ENCODE results near the gene ILDR2. TPM values are rescaled to one million over a fixed set of nuclear protein-coding genes. Genes with fewer than 3 reads are reported as not detected.

Gene ILDR2
- total RNA-seq, 1 donor from 2014 or later: 7.8 TPM

- H3K27me3 Mint-ChIP-seq (ENCODE audit: low read depth, unreplicated experiment): peaks cover 2% of the 10 kb centered on the region
- no peak for FAIRE-seq
Observed at GRCh38 chr1:167012570-167012969, 37.2 kb upstream of the ILDR2 start.

DNA sequence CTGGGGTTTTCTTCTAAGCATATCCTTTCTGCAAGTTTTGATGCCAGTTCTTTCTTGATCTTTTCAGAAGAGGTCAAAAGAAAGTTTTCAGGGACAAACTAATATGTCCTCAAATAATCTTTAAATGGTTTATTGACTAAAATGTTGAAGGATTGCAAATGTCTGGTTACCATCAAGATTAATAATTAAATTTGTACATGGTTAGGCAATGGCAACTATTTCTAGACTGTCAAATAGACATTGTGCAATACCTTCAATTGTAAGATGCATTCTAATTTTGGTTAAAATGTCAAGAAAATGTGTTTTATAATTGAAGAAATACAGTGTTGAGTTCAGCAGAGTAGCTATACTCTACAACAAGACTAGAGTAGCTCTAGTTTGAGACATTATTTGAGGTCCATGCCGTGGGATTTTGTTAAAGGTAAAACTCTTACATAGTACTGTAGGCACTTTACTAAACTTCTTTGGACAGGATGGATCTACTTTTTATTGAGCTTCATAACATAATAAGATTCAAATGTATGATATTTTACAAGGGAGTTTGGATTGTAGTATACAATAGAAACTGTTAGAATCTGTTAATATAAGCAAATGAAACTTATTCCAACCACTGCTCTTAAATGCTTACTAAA is 36.3 kb upstream of the ILDR2 start:
- Histone ChIP-seq H3K9me3 (ENCODE audit: insufficient read depth, low read depth, low read length) (no peaks in the 10 kb centered on the region), H3K4me3 (ENCODE audit: insufficient read depth, low read depth, low read length) (no peak overlapping the region), H3K4me1 (ENCODE audit: insufficient read depth, low read length) (no peaks in the 10 kb centered on the region), H3K4me2 (ENCODE audit: low read length) (no peak overlapping the region), H3K27me3 (ENCODE audit: insufficient read depth, low read length) (peaks cover 6% of the 10 kb centered on the region), H2AFZ (ENCODE audit: low read depth, low read length) (no peak overlapping the region), H3K79me2 (ENCODE audit: insufficient read depth, low read length) (no peaks in the 10 kb centered on the region), H3K36me3 (ENCODE audit: insufficient read depth, low read length) (no peaks in the 10 kb centered on the region), H3K27ac (ENCODE audit: low read depth, low read length) (no peak overlapping the region), H4K20me1 (ENCODE audit: insufficient read depth, low read length) (no peaks in the 10 kb centered on the region), H3K9ac (ENCODE audit: low read length) (no peak overlapping the region)
- Mint-ChIP-seq H3K36me3 (ENCODE audit: low read depth, unreplicated experiment) (no peaks in the 10 kb centered on the region), H3K4me3 (ENCODE audit: unreplicated experiment) (no peak overlapping the region), H3K4me1 (ENCODE audit: low read depth, unreplicated experiment) (peaks cover 4% of the 10 kb centered on the region), H3K27ac (ENCODE audit: unreplicated experiment) (no peak overlapping the region), H3K27me3 (ENCODE audit: low read depth, unreplicated experiment) (peaks cover 2% of the 10 kb centered on the region), H3K9me3 (ENCODE audit: unreplicated experiment) (peaks cover 2% of the 10 kb centered on the region)
- no peak for TF ChIP-seq CTCF (IDR thresholded peaks at IDR 0.05; ENCODE audit: insufficient read depth, low read depth, low read length)
- TF ChIP-seq EZH2 (IDR thresholded peaks at IDR 0.05; ENCODE audit: insufficient read depth, low read length): no peak
- DNase-seq (ENCODE audit: low read depth): no peak
- FAIRE-seq: no peak

More at GRCh38 chr1:167012570-167012969, 37.2 kb upstream of the ILDR2 start:
- H4K20me1 ChIP-seq (ENCODE audit: insufficient read depth, low read length): no peaks in the 10 kb centered on the region
- no peak overlapping the region for H3K27ac Mint-ChIP-seq (ENCODE audit: unreplicated experiment)
- no peak overlapping the region for H3K4me3 ChIP-seq (ENCODE audit: insufficient read depth, low read depth, low read length)
- H3K27me3 ChIP-seq (ENCODE audit: insufficient read depth, low read length): peaks cover 6% of the 10 kb centered on the region
- no peaks in the 10 kb centered on the region for H3K36me3 ChIP-seq (ENCODE audit: insufficient read depth, low read length)
- no peaks in the 10 kb centered on the region for H3K4me1 ChIP-seq (ENCODE audit: insufficient read depth, low read length)
- H3K9ac ChIP-seq (ENCODE audit: low read length): no peak overlapping the region
- peaks cover 2% of the 10 kb centered on the region for H3K9me3 Mint-ChIP-seq (ENCODE audit: unreplicated experiment)
- TF ChIP-seq CTCF (IDR thresholded peaks at IDR 0.05; ENCODE audit: insufficient read depth, low read depth, low read length) (no peak), EZH2 (IDR thresholded peaks at IDR 0.05; ENCODE audit: insufficient read depth, low read length) (no peak)
- H3K36me3 Mint-ChIP-seq (ENCODE audit: low read depth, unreplicated experiment): no peaks in the 10 kb centered on the region
- H3K4me3 Mint-ChIP-seq (ENCODE audit: unreplicated experiment): no peak overlapping the region
- no peaks in the 10 kb centered on the region for H3K79me2 ChIP-seq (ENCODE audit: insufficient read depth, low read length)
- no peak overlapping the region for H2AFZ ChIP-seq (ENCODE audit: low read depth, low read length)
- no peaks in the 10 kb centered on the region for H3K9me3 ChIP-seq (ENCODE audit: insufficient read depth, low read depth, low read length)
- no peak overlapping the region for H3K4me2 ChIP-seq (ENCODE audit: low read length)
- H3K4me1 Mint-ChIP-seq (ENCODE audit: low read depth, unreplicated experiment): peaks cover 4% of the 10 kb centered on the region
- no peak overlapping the region for H3K27ac ChIP-seq (ENCODE audit: low read depth, low read length)
- DNase-seq (ENCODE audit: low read depth): no peak

DNA sequence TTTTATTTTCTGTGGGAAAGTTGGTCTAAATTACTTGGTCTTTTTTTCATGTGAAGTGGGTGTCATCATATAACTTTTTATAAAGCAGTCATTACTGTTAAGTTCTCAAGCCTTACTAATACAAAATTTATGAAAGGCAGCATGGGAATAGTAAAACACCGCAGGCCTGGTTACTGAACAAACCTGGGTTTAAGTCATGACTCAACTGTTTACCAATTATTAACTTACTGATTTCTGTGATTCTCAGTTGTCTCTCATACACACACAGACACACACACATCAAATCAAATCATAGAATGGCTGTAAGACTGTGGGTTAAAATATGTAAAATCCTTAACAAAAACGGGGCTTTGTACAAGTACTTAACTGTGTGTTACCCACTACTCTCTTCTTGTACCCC is 28.4 kb upstream of the ILDR2 start:
- H3K36me3 Mint-ChIP-seq (ENCODE audit: low read depth, unreplicated experiment): no peaks in the 10 kb centered on the region
- Histone ChIP-seq H3K27me3 (ENCODE audit: insufficient read depth, low read length) (no peaks in the 10 kb centered on the region), H3K4me3 (ENCODE audit: insufficient read depth, low read depth, low read length) (no peak overlapping the region), H3K9me3 (ENCODE audit: insufficient read depth, low read depth, low read length) (peaks cover 3% of the 10 kb centered on the region), H3K79me2 (ENCODE audit: insufficient read depth, low read length) (no peaks in the 10 kb centered on the region), H3K27ac (ENCODE audit: low read depth, low read length) (no peak overlapping the region), H3K36me3 (ENCODE audit: insufficient read depth, low read length) (no peaks in the 10 kb centered on the region), H2AFZ (ENCODE audit: low read depth, low read length) (no peak overlapping the region), H3K9ac (ENCODE audit: low read length) (no peak overlapping the region), H3K4me2 (ENCODE audit: low read length) (no peak overlapping the region), H4K20me1 (ENCODE audit: insufficient read depth, low read length) (no peaks in the 10 kb centered on the region), H3K4me1 (ENCODE audit: insufficient read depth, low read length) (no peaks in the 10 kb centered on the region)
- peaks cover 3% of the 10 kb centered on the region for H3K27me3 Mint-ChIP-seq (ENCODE audit: low read depth, unreplicated experiment)
- H3K27ac Mint-ChIP-seq (ENCODE audit: unreplicated experiment): no peak overlapping the region
- peaks cover 6% of the 10 kb centered on the region for H3K4me1 Mint-ChIP-seq (ENCODE audit: low read depth, unreplicated experiment)
- no peak for DNase-seq (ENCODE audit: low read depth)
- FAIRE-seq: no peak
- H3K4me3 Mint-ChIP-seq (ENCODE audit: unreplicated experiment): no peak overlapping the region
- TF ChIP-seq CTCF (IDR thresholded peaks at IDR 0.05; ENCODE audit: insufficient read depth, low read depth, low read length) (no peak), EZH2 (IDR thresholded peaks at IDR 0.05; ENCODE audit: insufficient read depth, low read length) (no peak)
- H3K9me3 Mint-ChIP-seq (ENCODE audit: unreplicated experiment): peaks cover 6% of the 10 kb centered on the region
